Gastrocnemius medialis (tissue), 4 donors: ENCODE measurements around the gene TMEM88.

Experiments
- POLR2A ChIP-seq, 2 donors: fragments of 450-650 bp; IDR thresholded peaks; one replicate each; pipeline ENCODE4 v1.6.1; 2017; ENCODE audit warnings: antibody characterized with exemption in 2 of 2, mild to moderate bottlenecking in 2 of 2, moderate library complexity in 2 of 2
- TF ChIP-seq, protein P1 (sequence below), 5 experiments: fragments of 450-650 bp in 3 of 5; fragments of 200-600 bp in 2 of 5; sonication (generic) in 2 of 5; IDR thresholded peaks in 4 of 5; conservative IDR thresholded peaks in 1 of 5; 1 replicate in 4 of 5; 2 replicates in 1 of 5; pipeline ENCODE4 v1.5.1; 2016 to 2019; ENCODE audit warnings: antibody characterized with exemption in 5 of 5, mild to moderate bottlenecking in 3 of 5, moderate library complexity in 3 of 5

DNA sequence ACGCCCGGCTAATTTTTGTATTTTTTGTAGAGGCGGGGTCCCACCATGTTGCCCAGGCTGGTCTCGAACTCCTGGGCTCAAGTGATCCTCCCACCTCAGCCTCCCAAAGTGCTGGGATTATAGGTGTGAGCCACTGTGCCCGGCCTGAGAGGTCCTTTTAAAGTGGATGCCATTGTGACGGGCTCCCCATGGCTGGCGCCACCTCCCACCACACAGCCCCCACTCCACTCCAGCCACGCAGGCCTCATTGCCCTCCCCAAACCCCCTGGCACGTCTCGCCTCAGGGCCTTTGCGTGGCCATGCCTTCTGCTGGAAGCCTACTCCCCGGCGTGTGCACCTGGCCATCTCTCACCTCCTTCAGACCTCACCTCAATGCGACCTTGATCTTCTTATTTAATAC lies 32.7 kb upstream of the TMEM88 start:
- TF ChIP-seq, protein P1, sequence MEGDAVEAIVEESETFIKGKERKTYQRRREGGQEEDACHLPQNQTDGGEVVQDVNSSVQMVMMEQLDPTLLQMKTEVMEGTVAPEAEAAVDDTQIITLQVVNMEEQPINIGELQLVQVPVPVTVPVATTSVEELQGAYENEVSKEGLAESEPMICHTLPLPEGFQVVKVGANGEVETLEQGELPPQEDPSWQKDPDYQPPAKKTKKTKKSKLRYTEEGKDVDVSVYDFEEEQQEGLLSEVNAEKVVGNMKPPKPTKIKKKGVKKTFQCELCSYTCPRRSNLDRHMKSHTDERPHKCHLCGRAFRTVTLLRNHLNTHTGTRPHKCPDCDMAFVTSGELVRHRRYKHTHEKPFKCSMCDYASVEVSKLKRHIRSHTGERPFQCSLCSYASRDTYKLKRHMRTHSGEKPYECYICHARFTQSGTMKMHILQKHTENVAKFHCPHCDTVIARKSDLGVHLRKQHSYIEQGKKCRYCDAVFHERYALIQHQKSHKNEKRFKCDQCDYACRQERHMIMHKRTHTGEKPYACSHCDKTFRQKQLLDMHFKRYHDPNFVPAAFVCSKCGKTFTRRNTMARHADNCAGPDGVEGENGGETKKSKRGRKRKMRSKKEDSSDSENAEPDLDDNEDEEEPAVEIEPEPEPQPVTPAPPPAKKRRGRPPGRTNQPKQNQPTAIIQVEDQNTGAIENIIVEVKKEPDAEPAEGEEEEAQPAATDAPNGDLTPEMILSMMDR (IDR thresholded peaks at IDR 0.05 in 4 of 5, conservative IDR thresholded peaks at IDR 0.05 in 1 of 5): no peak
- TF ChIP-seq POLR2A (IDR thresholded peaks at IDR 0.05): no peak
